Left ventricle myocardium superior (tissue), 1 donor: ENCODE results near the gene MALL. TPM values are rescaled to one million over a fixed set of nuclear protein-coding genes. Genes with fewer than 3 reads are reported as not detected.
A peak's percentile ranks its signal among the peaks of the same experiment; 100 is the strongest.
"Not testable (repeated sequence)": the region's sequence is repeated elsewhere in the genome, so short reads cannot be mapped to it uniquely, and the experiment has no call there.

Experiments used
- ATAC-seq: fragments of 200-7000 bp; cut with Tn5 transposase; one replicate; pipeline ENCODE4 v1.9.1; 2020; ENCODE audit warnings: mild to moderate bottlenecking, moderate library complexity
- DNase-seq: peaks from one replicate; pipeline ENCODE4 v3.0.0-alpha.2; 2020
- intact Hi-C: fragments of 100-400 bp; cut with micrococcal nuclease; formaldehyde crosslinking; loops from one replicate; pipeline ENCODE4 v1.11.0; 2022
- long read RNA-seq: library from polyadenylated mRNA; unstranded; transcript quantifications from one replicate; pipeline ENCODE4 v2.0.0, GENCODE V29; 2021
- total RNA-seq: library from RNA; stranded (reverse); fragmentation: NEBNext Ultra II Directional; extraction: Animal tissue kit (Norgen Biotek cat#: 25700); gene quantifications from one replicate; pipeline ENCODE4 v1.2.1, GENCODE V29; 2021
- donor health status: DM: no; HTN: yes; CAD: no; lungs with severe emphysema.

Gene MALL
- total RNA-seq, result 12.0 TPM
- long read RNA-seq, transcript MALL-201 (4 exons, 3,061 nt), result major isoform, 11 of 17 reads
- long read RNA-seq, partial matches to known transcripts, result 1 of 17 reads
- long read RNA-seq, other reads (novel, unspliced or antisense), result 5 of 17 reads

GRCh38 chr2:110115291-110116032 lies at the start of gene MALL:
MALL (minus strand) TSS chr2:110115822; CDS start chr2:110115792, 30 bp downstream.
- intact Hi-C loops, result no loop called here
- DNase-seq (peak; percentile 53), ATAC-seq (peak; percentile 77)

- intact Hi-C loops, result no loop called here
- ATAC-seq (peak; percentile 66), DNase-seq (no peak)
Measured at GRCh38 chr2:110157153-110157793, 41.7 kb upstream of the MALL start.

GRCh38 chr2:110154828-110155227 lies 39.2 kb upstream of the MALL start:
- intact Hi-C loops, ATAC-seq, DNase-seq: not testable (repeated sequence)

GRCh38 chr2:110154188-110154587 lies 38.6 kb upstream of the MALL start:
- DNase-seq, intact Hi-C loops, ATAC-seq: not testable (repeated sequence)

GRCh38 chr2:110153416-110153815 lies 37.8 kb upstream of the MALL start:
- intact Hi-C loops, result no loop called here
- ATAC-seq, result no peak
- no peak for DNase-seq

GRCh38 chr2:110152943-110153342 lies 37.3 kb upstream of the MALL start:
- intact Hi-C loops, result no loop called here
- no peak for ATAC-seq
- DNase-seq, result no peak

- DNase-seq (no peak), ATAC-seq (no peak)
- intact Hi-C loops, result no loop called here
Measured at GRCh38 chr2:110149330-110150220, 34.0 kb upstream of the MALL start.

- ATAC-seq (no peak), DNase-seq (no peak)
- intact Hi-C loops, result no loop called here
Measured at GRCh38 chr2:110146945-110147332, 31.3 kb upstream of the MALL start.

- DNase-seq (no peak), ATAC-seq (no peak)
- intact Hi-C loops, result no loop called here
Measured at GRCh38 chr2:110146183-110146944, 30.7 kb upstream of the MALL start.

GRCh38 chr2:110143982-110144381 lies 28.4 kb upstream of the MALL start:
- intact Hi-C loops, result no loop called here
- no peak for ATAC-seq
- DNase-seq, result no peak

GRCh38 chr2:110140401-110140800 lies 24.8 kb upstream of the MALL start:
- DNase-seq (no peak), ATAC-seq (no peak)
- intact Hi-C loops, result no loop called here

- no peak for ATAC-seq
- intact Hi-C loops, result no loop called here
- no peak for DNase-seq
Measured at GRCh38 chr2:110134025-110134424, 18.4 kb upstream of the MALL start.

GRCh38 chr2:110131166-110131565 lies 15.5 kb upstream of the MALL start:
- no peak for ATAC-seq
- DNase-seq, result no peak
- intact Hi-C loops, result no loop called here

GRCh38 chr2:110130757-110131156 lies 15.1 kb upstream of the MALL start:
- DNase-seq, result no peak
- intact Hi-C loops, result no loop called here
- no peak for ATAC-seq

- intact Hi-C loops, result no loop called here
- no peak for ATAC-seq
Measured at GRCh38 chr2:110126906-110127305, 11.3 kb upstream of the MALL start.

GRCh38 chr2:110126086-110126773 lies 10.6 kb upstream of the MALL start:
- DNase-seq (no peak), ATAC-seq (no peak)
- intact Hi-C loops, result no loop called here

More at GRCh38 chr2:110126906-110127305, 11.3 kb upstream of the MALL start:
- no peak for DNase-seq

- no peak for DNase-seq
- no peak for ATAC-seq
- intact Hi-C loops, result no loop called here
Measured at GRCh38 chr2:110124939-110125691, 9.5 kb upstream of the MALL start.
